ENCODE results near the gene THRAP3.

GRCh38 chr1:36286802-36287201 lies 62.6 kb downstream of the THRAP3 start:
- no peak for TF ChIP-seq CTCF (IDR thresholded peaks at IDR 0.05; ENCODE audit: borderline replicate concordance, extremely low read depth, low read length, poor library complexity, severe bottlenecking)
- no peak for TF ChIP-seq EZH2 (IDR thresholded peaks at IDR 0.05; ENCODE audit: borderline replicate concordance, low read depth, low read length, severe bottlenecking)
